Left ventricle myocardium inferior (tissue), 1 donor: Measurements from ENCODE around the gene ZCCHC18. TPM values are rescaled to one million over a fixed set of nuclear protein-coding genes. Genes with fewer than 3 reads are reported as not detected.

Experiments used
- DNase-seq: peaks from one replicate; pipeline ENCODE4 v3.0.0-alpha.2; 2020
- H3K27ac ChIP-seq: fragments of 200-600 bp; replicated peaks from 2 replicates; pipeline ENCODE4 v1.8.0; 2021
- H3K27me3 ChIP-seq: fragments of 200-600 bp; 2 replicates; pipeline ENCODE4 v1.8.0; 2021; ENCODE audit warnings: low read depth
- H3K36me3 ChIP-seq: fragments of 200-600 bp; 2 replicates; pipeline ENCODE4 v1.8.0; 2021
- H3K4me1 ChIP-seq: fragments of 200-600 bp; 2 replicates; pipeline ENCODE4 v1.8.0; 2021
- H3K4me3 ChIP-seq: fragments of 200-600 bp; 2 replicates; pipeline ENCODE4 v1.8.0; 2021; ENCODE audit warnings: mild to moderate bottlenecking, moderate library complexity
- H3K9me3 ChIP-seq: fragments of 200-600 bp; replicated peaks from 2 replicates; pipeline ENCODE4 v1.8.0; 2021
- intact Hi-C: fragments of 100-400 bp; cut with micrococcal nuclease; formaldehyde crosslinking; loops from one replicate; pipeline ENCODE4 v1.11.0; 2022
- total RNA-seq: library from RNA; stranded (reverse); fragmentation: NEBNext Ultra II Directional; extraction: Animal tissue kit (Norgen Biotek cat#: 25700); gene quantifications from one replicate; pipeline ENCODE4 v1.2.1, GENCODE V29; 2021
- TF ChIP-seq, protein P1 (sequence below): fragments of 200-600 bp; IDR thresholded peaks from 2 replicates; pipeline ENCODE4 v1.8.0; 2021; ENCODE audit warnings: antibody characterized with exemption, mild to moderate bottlenecking, borderline replicate concordance
- donor health status: DM: no; HTN: yes; CAD: no; lungs with severe emphysema.

ZCCHC18 gene
- total RNA-seq, 1 donor from 2014 or later: 0.99 TPM

DNA sequence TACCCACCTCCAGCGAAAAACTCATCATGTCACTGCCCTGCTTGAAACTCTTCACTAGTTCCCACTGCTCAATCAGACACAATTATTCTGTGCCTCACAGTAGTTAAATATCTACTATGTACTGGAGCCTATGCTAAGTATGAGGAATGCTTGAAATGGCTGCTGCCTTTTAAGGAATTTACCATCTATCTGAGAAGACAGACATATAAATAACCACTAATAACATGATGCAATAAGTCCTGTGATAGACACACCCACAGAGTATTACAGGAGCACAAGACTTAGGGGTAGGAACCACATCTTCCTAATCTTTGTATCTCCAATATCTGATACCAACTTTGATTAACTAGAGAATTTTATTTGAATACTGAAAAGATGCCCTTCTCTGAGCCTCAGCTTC lies 23.4 kb downstream of the ZCCHC18 start:
- Histone ChIP-seq H3K36me3 (peaks cover 1% of the 10 kb centered on the region), H3K4me3 (peak overlapping the region; percentile 59), H3K9me3 (no peaks in the 10 kb centered on the region), H3K27ac (no peak overlapping the region), H3K4me1 (peaks cover 10% of the 10 kb centered on the region), H3K27me3 (no peaks in the 10 kb centered on the region)
- TF ChIP-seq, protein P1, sequence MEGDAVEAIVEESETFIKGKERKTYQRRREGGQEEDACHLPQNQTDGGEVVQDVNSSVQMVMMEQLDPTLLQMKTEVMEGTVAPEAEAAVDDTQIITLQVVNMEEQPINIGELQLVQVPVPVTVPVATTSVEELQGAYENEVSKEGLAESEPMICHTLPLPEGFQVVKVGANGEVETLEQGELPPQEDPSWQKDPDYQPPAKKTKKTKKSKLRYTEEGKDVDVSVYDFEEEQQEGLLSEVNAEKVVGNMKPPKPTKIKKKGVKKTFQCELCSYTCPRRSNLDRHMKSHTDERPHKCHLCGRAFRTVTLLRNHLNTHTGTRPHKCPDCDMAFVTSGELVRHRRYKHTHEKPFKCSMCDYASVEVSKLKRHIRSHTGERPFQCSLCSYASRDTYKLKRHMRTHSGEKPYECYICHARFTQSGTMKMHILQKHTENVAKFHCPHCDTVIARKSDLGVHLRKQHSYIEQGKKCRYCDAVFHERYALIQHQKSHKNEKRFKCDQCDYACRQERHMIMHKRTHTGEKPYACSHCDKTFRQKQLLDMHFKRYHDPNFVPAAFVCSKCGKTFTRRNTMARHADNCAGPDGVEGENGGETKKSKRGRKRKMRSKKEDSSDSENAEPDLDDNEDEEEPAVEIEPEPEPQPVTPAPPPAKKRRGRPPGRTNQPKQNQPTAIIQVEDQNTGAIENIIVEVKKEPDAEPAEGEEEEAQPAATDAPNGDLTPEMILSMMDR: no peak
- intact Hi-C loops: no loop called here
- DNase-seq: no peak

DNA sequence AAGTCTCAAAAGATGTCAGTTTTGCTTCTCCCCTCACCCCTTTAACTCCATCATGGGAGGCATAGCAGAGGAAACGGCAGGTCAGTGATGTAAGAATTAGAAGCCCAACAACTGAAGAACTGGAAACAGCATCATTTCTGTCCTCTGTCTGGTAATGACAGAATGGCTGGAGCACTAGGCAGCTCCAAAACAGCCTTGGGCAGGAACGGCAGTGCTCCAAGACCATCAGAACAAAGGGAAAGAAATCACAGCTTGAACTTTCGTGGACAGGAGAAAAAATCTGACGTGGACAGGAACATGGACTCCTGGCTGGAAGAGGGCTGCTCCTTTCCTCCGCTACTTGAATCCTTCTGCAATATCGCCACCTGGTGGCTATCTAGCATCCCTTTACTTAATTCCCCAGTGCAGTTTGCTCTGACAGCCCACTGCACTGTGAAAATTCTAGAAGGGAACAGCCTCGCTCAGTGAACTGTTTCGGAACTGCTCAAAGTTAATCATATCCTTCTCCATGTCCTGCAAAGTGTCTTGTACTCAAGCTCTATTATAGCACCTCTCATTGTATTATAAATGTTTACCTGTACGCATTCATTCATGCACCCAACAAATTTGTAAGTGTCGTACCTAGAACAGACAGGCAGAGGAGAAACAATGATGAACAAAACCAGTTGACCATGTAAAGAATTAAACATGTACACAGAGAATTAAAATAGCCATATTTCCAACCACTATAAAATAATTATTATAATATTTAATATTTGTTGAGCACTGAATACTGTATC lies 24.1 kb downstream of the ZCCHC18 start:
- DNase-seq: peak; percentile 15

DNA sequence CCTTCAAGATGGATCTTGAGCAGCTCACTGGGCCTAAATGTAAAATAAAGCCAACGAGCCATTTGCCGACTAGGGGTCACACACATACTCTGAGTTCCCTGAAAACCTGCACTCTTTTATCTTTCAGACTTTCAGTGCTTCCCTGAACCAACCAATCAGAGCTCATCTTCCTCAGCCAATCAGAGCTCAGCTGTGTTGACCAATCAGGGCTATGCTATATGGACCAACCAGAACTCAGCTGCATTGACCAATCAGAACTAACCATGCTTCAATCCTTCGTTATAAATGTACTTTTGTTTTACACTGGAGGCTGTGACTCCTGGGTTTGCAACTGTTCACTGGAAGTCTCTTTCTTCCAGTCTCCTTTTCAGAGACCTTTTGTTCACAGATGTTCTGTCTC lies 25.2 kb downstream of the ZCCHC18 start:
- no peak overlapping the region for H3K4me3 ChIP-seq
- H3K36me3 ChIP-seq: no peaks in the 10 kb centered on the region
- intact Hi-C loops: no loop called here
- TF ChIP-seq, protein P1: no peak
- no peak overlapping the region for H3K27ac ChIP-seq
- H3K9me3 ChIP-seq: no peaks in the 10 kb centered on the region
- no peak for DNase-seq
- no peaks in the 10 kb centered on the region for H3K27me3 ChIP-seq
- H3K4me1 ChIP-seq: peaks cover 10% of the 10 kb centered on the region

More for the DNA sequence above, 24.1 kb downstream of the ZCCHC18 start:
- Histone ChIP-seq H3K9me3 (no peaks in the 10 kb centered on the region), H3K36me3 (no peaks in the 10 kb centered on the region), H3K4me1 (peaks cover 10% of the 10 kb centered on the region), H3K4me3 (peak overlapping the region; percentile 59), H3K27ac (peak overlapping the region; percentile 27), H3K27me3 (no peaks in the 10 kb centered on the region)
- TF ChIP-seq, protein P1: peak; percentile 75
- intact Hi-C loops: no loop called here

DNA sequence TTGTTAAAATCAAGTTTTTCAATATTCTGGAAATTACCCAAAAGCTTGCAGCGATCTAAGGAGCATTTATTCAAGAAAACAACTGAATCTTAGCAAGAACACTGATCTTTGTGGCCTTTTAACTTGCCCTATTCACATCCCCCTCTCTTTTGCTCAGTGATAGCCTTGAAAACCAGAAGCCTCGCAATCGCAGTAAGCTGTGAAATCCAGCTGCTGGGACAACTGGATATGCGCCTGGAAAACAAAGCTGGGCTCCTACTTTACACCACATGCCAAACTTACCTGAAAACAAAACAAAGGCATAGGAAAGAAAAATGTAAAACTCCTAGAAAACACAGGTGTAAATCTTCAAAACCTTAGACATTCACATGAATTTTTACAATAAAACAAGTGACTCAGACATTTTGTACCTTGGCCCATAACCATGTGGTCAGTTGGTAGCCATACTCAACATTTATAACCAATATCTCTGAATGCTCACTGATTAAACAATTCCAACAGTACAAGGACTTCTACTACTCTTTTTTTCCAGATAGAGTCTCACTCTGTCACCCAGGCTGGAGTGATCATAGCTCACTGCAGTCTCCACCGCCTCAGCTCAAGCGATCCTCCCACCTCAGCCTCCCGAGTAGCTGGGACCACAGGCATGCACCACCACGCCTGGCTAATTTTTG lies 28.9 kb downstream of the ZCCHC18 start:
- H3K4me1 ChIP-seq: peaks cover under 1% of the 10 kb centered on the region
- intact Hi-C loops: no loop called here
- no peak overlapping the region for H3K4me3 ChIP-seq
- no peaks in the 10 kb centered on the region for H3K27me3 ChIP-seq
- H3K9me3 ChIP-seq: no peaks in the 10 kb centered on the region
- no peaks in the 10 kb centered on the region for H3K36me3 ChIP-seq
- no peak overlapping the region for H3K27ac ChIP-seq
- TF ChIP-seq, protein P1: no peak
- DNase-seq: no peak

DNA sequence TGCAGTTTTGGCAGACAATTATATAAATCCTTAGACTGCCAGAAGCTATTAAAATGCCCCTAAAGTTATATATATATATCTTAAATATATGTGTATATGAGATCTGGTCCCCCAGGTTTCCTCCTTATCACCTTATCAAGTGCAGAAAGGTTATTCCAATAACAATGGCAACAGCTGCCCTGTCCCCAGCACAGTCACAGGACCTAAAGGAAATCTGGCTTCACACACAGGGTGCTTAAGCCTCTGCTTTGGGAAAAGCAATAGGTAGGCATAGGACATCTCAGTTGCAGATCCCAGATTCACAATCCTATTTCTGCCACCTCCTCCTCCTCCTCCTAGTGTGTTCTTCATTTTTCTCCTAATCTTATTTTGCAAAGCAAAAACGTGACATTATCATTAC lies 38.7 kb downstream of the ZCCHC18 start:
- Histone ChIP-seq H3K27me3 (no peaks in the 10 kb centered on the region), H3K27ac (no peak overlapping the region), H3K36me3 (no peaks in the 10 kb centered on the region), H3K4me1 (peaks cover 18% of the 10 kb centered on the region), H3K4me3 (no peak overlapping the region), H3K9me3 (no peaks in the 10 kb centered on the region)
- TF ChIP-seq, protein P1: no peak
- intact Hi-C loops: no loop called here
- DNase-seq: no peak
